Measurements from ENCODE around the gene AOPEP.

AOPEP gene

GRCh38 chr9:94975480-94975879 is 249.0 kb downstream of the AOPEP start:
- no peak for DNase-seq

GRCh38 chr9:94976077-94976476 is 249.6 kb downstream of the AOPEP start:
- DNase-seq: no peak

GRCh38 chr9:94977416-94977815 is 250.9 kb downstream of the AOPEP start:
- no peak for DNase-seq

GRCh38 chr9:94979904-94980507 is 253.5 kb downstream of the AOPEP start:
- DNase-seq: no peak

- no peak for DNase-seq
These were observed 254.6 kb downstream of the AOPEP start for GRCh38 chr9:94980947-94981722.

GRCh38 chr9:94981723-94982090 is 255.2 kb downstream of the AOPEP start:
- DNase-seq: no peak

- DNase-seq: no peak
These were observed 255.7 kb downstream of the AOPEP start for GRCh38 chr9:94982211-94982610.

GRCh38 chr9:94983552-94983951 is 257.1 kb downstream of the AOPEP start:
- no peak for DNase-seq

- DNase-seq: no peak
These were observed 258.5 kb downstream of the AOPEP start for GRCh38 chr9:94984891-94985476.

- DNase-seq: no peak
These were observed 259.1 kb downstream of the AOPEP start for GRCh38 chr9:94985649-94986048.

GRCh38 chr9:94987731-94988130 is 261.2 kb downstream of the AOPEP start:
- DNase-seq: no peak

GRCh38 chr9:94990897-94991561 is 264.5 kb downstream of the AOPEP start:
- no peak for DNase-seq

GRCh38 chr9:94991961-94992907 is 265.7 kb downstream of the AOPEP start:
- no peak for DNase-seq

GRCh38 chr9:94993160-94993820 is 266.8 kb downstream of the AOPEP start:
- DNase-seq: no peak

GRCh38 chr9:94993821-94994165 is 267.3 kb downstream of the AOPEP start:
- no peak for DNase-seq

GRCh38 chr9:94995048-94995693 is 268.7 kb downstream of the AOPEP start:
- no peak for DNase-seq

- DNase-seq: no peak
These were observed 270.1 kb downstream of the AOPEP start for GRCh38 chr9:94996641-94997040.

GRCh38 chr9:94997727-94998126 is 271.2 kb downstream of the AOPEP start:
- no peak for DNase-seq

- no peak for DNase-seq
These were observed 273.3 kb downstream of the AOPEP start for GRCh38 chr9:94999832-95000231.

GRCh38 chr9:95000821-95001220 is 274.3 kb downstream of the AOPEP start:
- no peak for DNase-seq

GRCh38 chr9:95001720-95002119 is 275.2 kb downstream of the AOPEP start:
- no peak for DNase-seq

All from MV-4-11 (cell line).